Epithelial cell of esophagus (primary cell): ENCODE data around the gene SSR3.

Experiments used
- DNase-seq: peaks from one replicate; pipeline ENCODE4 v3.0.0; 2010; ENCODE audit warnings: low read depth
- H3K4me3 ChIP-seq: 2 replicates; pipeline ENCODE4 v1.5.1; 2011; ENCODE audit warnings: mild to moderate bottlenecking, low read length, control low read depth
- CTCF ChIP-seq: IDR thresholded peaks from 2 replicates; pipeline ENCODE4 v1.5.1; 2011; ENCODE audit warnings: low read depth, mild to moderate bottlenecking, low read length, control low read depth, inconsistent platforms; ENCODE audit not compliant: insufficient read depth; ENCODE audit errors: missing control alignments

Gene SSR3

GRCh38 chr3:156548902-156549301, 6.0 kb downstream of the SSR3 start:
- TF ChIP-seq CTCF = no peak
- DNase-seq = no peak
- no peak overlapping the region for H3K4me3 ChIP-seq

- no peak for TF ChIP-seq CTCF
- no peak overlapping the region for H3K4me3 ChIP-seq
- no peak for DNase-seq
Observed at GRCh38 chr3:156548041-156548687, 6.8 kb downstream of the SSR3 start.

- H3K4me3 ChIP-seq = no peak overlapping the region
- no peak for TF ChIP-seq CTCF
Observed at GRCh38 chr3:156547637-156548036, 7.3 kb downstream of the SSR3 start.

GRCh38 chr3:156543043-156543555, 11.8 kb downstream of the SSR3 start:
- TF ChIP-seq CTCF = no peak
- H3K4me3 ChIP-seq = no peak overlapping the region
- no peak for DNase-seq

More at GRCh38 chr3:156547637-156548036, 7.3 kb downstream of the SSR3 start:
- peak; percentile 79 for DNase-seq

- TF ChIP-seq CTCF = no peak
- DNase-seq = no peak
- H3K4me3 ChIP-seq = no peak overlapping the region
Observed at GRCh38 chr3:156542101-156543042, 12.5 kb downstream of the SSR3 start.

- no peak overlapping the region for H3K4me3 ChIP-seq
- TF ChIP-seq CTCF = no peak
Observed at GRCh38 chr3:156539802-156540201, 15.1 kb downstream of the SSR3 start.

GRCh38 chr3:156539051-156539450, 15.9 kb downstream of the SSR3 start:
- H3K4me3 ChIP-seq = no peak overlapping the region
- no peak for TF ChIP-seq CTCF
- DNase-seq = no peak

More at GRCh38 chr3:156539802-156540201, 15.1 kb downstream of the SSR3 start:
- DNase-seq = no peak
